ENCODE results near the gene GRHL1. TPM values are rescaled to one million over a fixed set of nuclear protein-coding genes. Genes with fewer than 3 reads are reported as not detected.

The GRHL1 gene
- total and polyA plus RNA-seq, 2 donors (not counting 1 experiment from before 2014, with no cell fraction given), result 0.25 to 0.76 TPM

GRCh38 chr2:9995059-9995458 is 43.6 kb downstream of the GRHL1 start:
- ChIA-PET CTCF (interaction anchor here (1.4 to 2.2 kb wide), 3 partner anchors 9 to 37 kb away, joined by 3 to 19 read pairs (median 4); no protein-coding TSS in a partner anchor), POLR2A (no interaction called here)
- H3K4me3 Mint-ChIP-seq, result no peak overlapping the region
- no peak overlapping the region for H3K27ac ChIP-seq (ENCODE audit: low read length in 2 of 2)
- no peak overlapping the region for H3K4me3 ChIP-seq (ENCODE audit: control extremely low read depth in 1 of 5, extremely low read depth in 1 of 5, insufficient read depth in 1 of 5, low read depth in 2 of 5, low read length in 4 of 5)
- H3K4me2 ChIP-seq (replicated peaks; ENCODE audit: low read depth, low read length, poor library complexity, severe bottlenecking), result no peak overlapping the region
- H3K9me3 Mint-ChIP-seq (ENCODE audit: insufficient read depth), result no peaks in the 10 kb centered on the region
- H3K27me3 ChIP-seq (replicated peaks in 1 of 4; ENCODE audit: control extremely low read depth in 1 of 4, control insufficient read depth in 3 of 4, insufficient read depth in 4 of 4, low read length in 3 of 4), result no peaks in the 10 kb centered on the region
- H3K79me2 ChIP-seq (ENCODE audit: control insufficient read depth, insufficient read depth, low read length), result no peaks in the 10 kb centered on the region
- DNase-seq (no peak), ATAC-seq (ENCODE audit: low read depth) (no peak)
- no peaks in the 10 kb centered on the region for H3K4me1 Mint-ChIP-seq
- 92% methylated on average over 4 of the region's 5 CpGs for WGBS (ENCODE audit: insufficient coverage)
- H2AFZ ChIP-seq (ENCODE audit: insufficient read depth, low read depth, low read length, poor library complexity, severe bottlenecking), result no peak overlapping the region
- no peaks in the 10 kb centered on the region for H3K27me3 Mint-ChIP-seq
- intact Hi-C loops (cut with micrococcal nuclease), result no loop called here
- H3K36me3 ChIP-seq (replicated peaks in 1 of 2; ENCODE audit: control extremely low read depth in 1 of 2, control insufficient read depth in 1 of 2, extremely low read depth in 1 of 2, insufficient read depth in 2 of 2, low read length in 1 of 2), result no peaks in the 10 kb centered on the region
- no peaks in the 10 kb centered on the region for H3K4me1 ChIP-seq (ENCODE audit: control insufficient read depth in 2 of 2, insufficient read depth in 2 of 2, low read length in 2 of 2)
- H3K9ac ChIP-seq (ENCODE audit: low read length), result no peak overlapping the region
- H3K27ac Mint-ChIP-seq, result no peak overlapping the region
- TF ChIP-seq EZH2 (IDR thresholded peaks at IDR 0.05; ENCODE audit: borderline replicate concordance, insufficient read depth, low read depth, low read length, poor library complexity, severe bottlenecking) (no peak), CTCF (IDR thresholded peaks at IDR 0.05) (no peak)
- H3K9me3 ChIP-seq (ENCODE audit: control extremely low read depth in 1 of 3, control insufficient read depth in 2 of 3, insufficient read depth in 1 of 3, low read length in 2 of 3), result peaks cover 0 to 3% (median 0%) of the 10 kb centered on the region in 3 donors
- no peaks in the 10 kb centered on the region for H4K20me1 ChIP-seq (ENCODE audit: control insufficient read depth, insufficient read depth, low read length, poor library complexity, severe bottlenecking)

- no peak for TF ChIP-seq CTCF (IDR thresholded peaks at IDR 0.05)
- TF ChIP-seq EZH2 (IDR thresholded peaks at IDR 0.05; ENCODE audit: borderline replicate concordance, insufficient read depth, low read depth, low read length, poor library complexity, severe bottlenecking), result no peak
- Mint-ChIP-seq H3K27me3 (no peaks in the 10 kb centered on the region), H3K9me3 (ENCODE audit: insufficient read depth) (no peaks in the 10 kb centered on the region), H3K27ac (no peak overlapping the region), H3K4me1 (no peaks in the 10 kb centered on the region), H3K4me3 (no peak overlapping the region)
- Histone ChIP-seq H2AFZ (ENCODE audit: insufficient read depth, low read depth, low read length, poor library complexity, severe bottlenecking) (no peak overlapping the region), H4K20me1 (ENCODE audit: control insufficient read depth, insufficient read depth, low read length, poor library complexity, severe bottlenecking) (no peaks in the 10 kb centered on the region), H3K27me3 (replicated peaks in 1 of 4; ENCODE audit: control extremely low read depth in 1 of 4, control insufficient read depth in 3 of 4, insufficient read depth in 4 of 4, low read length in 3 of 4) (no peaks in the 10 kb centered on the region), H3K4me2 (replicated peaks; ENCODE audit: low read depth, low read length, poor library complexity, severe bottlenecking) (no peak overlapping the region), H3K4me1 (ENCODE audit: control insufficient read depth in 2 of 2, insufficient read depth in 2 of 2, low read length in 2 of 2) (no peaks in the 10 kb centered on the region), H3K9ac (ENCODE audit: low read length) (no peak overlapping the region), H3K4me3 (ENCODE audit: control extremely low read depth in 1 of 5, extremely low read depth in 1 of 5, insufficient read depth in 1 of 5, low read depth in 2 of 5, low read length in 4 of 5) (no peak overlapping the region), H3K36me3 (replicated peaks in 1 of 2; ENCODE audit: control extremely low read depth in 1 of 2, control insufficient read depth in 1 of 2, extremely low read depth in 1 of 2, insufficient read depth in 2 of 2, low read length in 1 of 2) (no peaks in the 10 kb centered on the region), H3K79me2 (ENCODE audit: control insufficient read depth, insufficient read depth, low read length) (no peaks in the 10 kb centered on the region), H3K27ac (ENCODE audit: low read length in 2 of 2) (no peak overlapping the region), H3K9me3 (ENCODE audit: control extremely low read depth in 1 of 3, control insufficient read depth in 2 of 3, insufficient read depth in 1 of 3, low read length in 2 of 3) (peaks cover 0 to 3% (median 0%) of the 10 kb centered on the region in 3 donors)
- no peak for DNase-seq
- ChIA-PET POLR2A (no interaction called here), CTCF (interaction anchor here (1.4 to 2.2 kb wide), 3 partner anchors 10 to 38 kb away, joined by 3 to 19 read pairs (median 4); no protein-coding TSS in a partner anchor)
- intact Hi-C loops (cut with micrococcal nuclease), result no loop called here
- WGBS (ENCODE audit: insufficient coverage), result no CpG with 5 or more reads among the region's 7 CpGs
- no peak for ATAC-seq (ENCODE audit: low read depth)
Measured at GRCh38 chr2:9996321-9996720, 44.8 kb downstream of the GRHL1 start.
